K562 (cell line): Measurements from ENCODE around the gene HSD11B1L. TPM values are rescaled to one million over a fixed set of nuclear protein-coding genes. Genes with fewer than 3 reads are reported as not detected.

ENCODE experiments used
- CAMTA2 ChIP-seq: fragments of 250-450 bp; sonication (Bioruptor Pico); conservative IDR thresholded peaks from 2 replicates; pipeline ENCODE4 v1.5.1; 2022
- CBFB ChIP-seq: sonication (generic); formaldehyde crosslinking; IDR thresholded peaks from 2 replicates; pipeline ENCODE4 v1.4.0; 2020; ENCODE audit warnings: mild to moderate bottlenecking, missing genetic modification reagents
- CEBPG ChIP-seq, 3 experiments: fragments of 200-800 bp in 1 of 3; sonication (Bioruptor generic) in 1 of 3; sonication (generic) in 1 of 3; formaldehyde crosslinking in 1 of 3; IDR thresholded peaks in 2 of 3; conservative IDR thresholded peaks in 1 of 3; 2 replicates each; pipeline versions ENCODE4 v1.6.1 to v1.8.0; 2016 to 2022; ENCODE audit warnings: missing compliant biosample characterization in 2 of 3, missing genetic modification characterization in 2 of 3, mild to moderate bottlenecking in 1 of 3, missing genetic modification reagents in 1 of 3
- ELF4 ChIP-seq: fragments of 450-650 bp; formaldehyde crosslinking; IDR thresholded peaks from 2 replicates; pipeline ENCODE4 v1.4.0; 2022; ENCODE audit warnings: missing genetic modification characterization
- GABPA ChIP-seq: fragments of 200-800 bp; sonication (Bioruptor generic); conservative IDR thresholded peaks from 2 replicates; pipeline ENCODE4 v1.6.1; 2016; ENCODE audit warnings: low read depth, missing genetic modification characterization, missing compliant biosample characterization
- MTF1 ChIP-seq: fragments of 250-450 bp; sonication (Bioruptor Pico); IDR thresholded peaks from 2 replicates; pipeline ENCODE4 v1.9.0; 2021; ENCODE audit warnings: moderate library complexity, mild to moderate bottlenecking, inconsistent platforms, borderline replicate concordance
- MYBL2 ChIP-seq, 2 experiments: fragments of 450-650 bp in 1 of 2; sonication (generic) in 1 of 2; formaldehyde crosslinking in 1 of 2; IDR thresholded peaks; 2 replicates each; pipeline versions ENCODE4 v1.6.1 to v1.8.1; 2017 to 2022; ENCODE audit warnings: borderline replicate concordance in 1 of 2, inconsistent platforms in 1 of 2, low read depth in 1 of 2, mild to moderate bottlenecking in 1 of 2, missing genetic modification reagents in 1 of 2, moderate library complexity in 1 of 2
- PCBP1 ChIP-seq: fragments of 200-400 bp; formaldehyde crosslinking; IDR thresholded peaks from 2 replicates; pipeline ENCODE4 v1.6.1; 2018; ENCODE audit warnings: mild to moderate bottlenecking, low read depth, low read length; ENCODE audit not compliant: poor library complexity, severe bottlenecking
- PTBP1 ChIP-seq: fragments of 200-400 bp; formaldehyde crosslinking; IDR thresholded peaks from 2 replicates; pipeline ENCODE4 v1.6.1; 2017; ENCODE audit warnings: low read depth, low read length
- RBM22 ChIP-seq: fragments of 200-400 bp; formaldehyde crosslinking; IDR thresholded peaks from 2 replicates; pipeline ENCODE4 v1.6.1; 2018; ENCODE audit warnings: low read length, low read depth; ENCODE audit not compliant: poor library complexity, severe bottlenecking
- SRSF9 ChIP-seq: fragments of 200-400 bp; formaldehyde crosslinking; IDR thresholded peaks from 2 replicates; pipeline ENCODE4 v1.6.1; 2017; ENCODE audit warnings: low read depth, low read length, borderline replicate concordance
- SUPT5H ChIP-seq: fragments of 450-650 bp; IDR thresholded peaks from 2 replicates; pipeline ENCODE4 v1.6.1; 2016
- ZNF197 ChIP-seq: fragments of 200-800 bp; sonication (Bioruptor generic); IDR thresholded peaks from 2 replicates; pipeline ENCODE4 v1.6.1; 2016; ENCODE audit warnings: low read depth, missing genetic modification characterization, missing compliant biosample characterization
- polyA plus RNA-seq, 8 experiments: library from polyadenylated mRNA; depleted of rRNA in 4 of 8; stranded (reverse) in 5 of 8; unstranded in 3 of 8; fragments of >200 nt; fragmentation: Nextera tagmentation in 2 of 8; fragmentation: Illumina TruSeq in 1 of 8; extraction: Ambion mirVana in 2 of 8; extraction: Trizol in 1 of 8; gene quantifications; 2 replicates each; pipeline versions ENCODE4 v1.2.1 to v1.2.3, GENCODE V29; 2011 to 2014; ENCODE audit warnings: inconsistent platforms in 1 of 8, missing spikeins in 1 of 8
- total RNA-seq, 7 experiments: library from RNA; depleted of rRNA in 6 of 7; stranded (reverse); fragments of >200 nt in 6 of 7; fragmentation: Illumina TruSeq in 2 of 7; extraction: Trizol in 2 of 7; gene quantifications; 2 replicates each; pipeline versions ENCODE4 v1.2.1 to v1.2.3, GENCODE V29; 2011 to 2021; ENCODE audit warnings: low replicate concordance in 1 of 7
- TF ChIP-seq, protein P1 (sequence below): sonication (generic); formaldehyde crosslinking; IDR thresholded peaks from 2 replicates; pipeline ENCODE4 v1.8.0; 2023; ENCODE audit warnings: mild to moderate bottlenecking, missing genetic modification reagents
- TF ChIP-seq, protein P2 (sequence below): sonication (generic); formaldehyde crosslinking; IDR thresholded peaks from 2 replicates; pipeline ENCODE4 v1.8.0; 2022; ENCODE audit warnings: missing genetic modification reagents, mild to moderate bottlenecking, moderate library complexity, borderline replicate concordance
- TF ChIP-seq, protein P3 (sequence below): fragments of 450-650 bp; IDR thresholded peaks from 2 replicates; pipeline ENCODE4 v1.6.1; 2017; ENCODE audit warnings: antibody characterized with exemption

HSD11B1L gene
- total and polyA plus RNA-seq, 9 of the 15 experiments (the other 6 are each of a cell fraction or from before 2014, with no cell fraction given): 0.31 to 7.7 (median 2.3) TPM

DNA sequence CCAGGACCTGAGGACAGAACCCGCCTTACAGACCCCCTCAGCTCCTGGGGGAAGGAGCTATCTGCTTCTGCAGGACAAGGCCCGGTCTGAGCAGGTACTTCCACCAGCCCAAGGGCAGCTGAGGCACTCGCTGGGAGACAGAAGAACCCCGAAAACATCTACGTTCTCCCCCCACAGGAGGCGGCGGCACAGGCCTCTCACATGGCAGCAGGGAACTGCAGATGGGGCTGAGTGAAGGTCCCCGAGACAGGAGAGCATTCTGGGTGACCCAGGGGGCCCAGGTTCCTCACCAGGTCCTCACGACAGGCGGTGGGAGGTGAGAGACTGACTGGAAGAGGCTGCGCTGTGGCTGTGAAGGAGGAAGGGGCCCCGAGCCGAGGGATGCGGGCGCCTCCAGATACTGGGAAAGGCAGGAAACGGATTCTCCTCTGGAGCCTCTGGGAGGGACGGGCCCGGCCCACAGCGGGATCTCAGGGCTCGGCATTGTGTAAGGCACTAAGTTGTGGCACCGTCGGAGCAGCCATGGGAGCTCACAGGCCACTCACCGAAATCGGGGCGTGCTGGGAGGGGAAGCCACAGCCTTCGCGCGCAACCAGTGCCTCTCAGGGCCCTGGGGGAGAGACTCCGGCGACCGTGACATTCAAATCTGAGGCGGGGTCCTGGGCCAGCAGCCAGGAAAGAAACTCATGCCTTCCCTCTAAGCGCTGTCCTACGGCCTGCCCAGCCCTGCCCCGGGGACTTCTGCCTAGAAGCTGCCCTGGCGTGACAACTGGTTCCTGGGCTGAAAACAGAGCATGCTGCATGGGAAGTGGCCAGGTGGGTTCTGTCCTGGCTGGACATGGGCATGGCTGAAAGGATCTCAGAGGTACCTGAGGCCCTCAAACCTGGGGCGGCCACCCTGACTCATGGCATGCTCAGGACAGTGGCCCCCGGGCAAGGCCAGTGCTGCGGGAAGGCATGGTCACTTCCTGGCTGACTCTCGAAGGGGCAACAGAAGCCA, 23.3 kb downstream of the HSD11B1L start (continued):
- TF ChIP-seq CBFB (CRISPR knock-in tag) (no peak), MYBL2 (IDR thresholded peaks at IDR 0.05; ENCODE audit: low read depth) (no peak), MYBL2 (CRISPR knock-in tag; IDR thresholded peaks at IDR 0.05; ENCODE audit: borderline replicate concordance) (no peak), SUPT5H (0 out of 2 replicates have a peak, but pooled peaks have one; percentile 34), MTF1 (CRISPR knock-in tag) (no peak), CAMTA2 (no peak), PCBP1 (no peak), SRSF9 (no peak), PTBP1 (no peak), ZNF197 (no peak), ELF4 (CRISPR knock-in tag) (no peak), RBM22 (peak; percentile 89), GABPA (tag) (no peak), CEBPG (CRISPR knock-in tag; IDR thresholded peaks at IDR 0.05) (no peak), CEBPG (tag; conservative IDR thresholded peaks at IDR 0.05 in 1 of 2, IDR thresholded peaks at IDR 0.05 in 1 of 2) (no peak)
- TF ChIP-seq, protein P1, sequence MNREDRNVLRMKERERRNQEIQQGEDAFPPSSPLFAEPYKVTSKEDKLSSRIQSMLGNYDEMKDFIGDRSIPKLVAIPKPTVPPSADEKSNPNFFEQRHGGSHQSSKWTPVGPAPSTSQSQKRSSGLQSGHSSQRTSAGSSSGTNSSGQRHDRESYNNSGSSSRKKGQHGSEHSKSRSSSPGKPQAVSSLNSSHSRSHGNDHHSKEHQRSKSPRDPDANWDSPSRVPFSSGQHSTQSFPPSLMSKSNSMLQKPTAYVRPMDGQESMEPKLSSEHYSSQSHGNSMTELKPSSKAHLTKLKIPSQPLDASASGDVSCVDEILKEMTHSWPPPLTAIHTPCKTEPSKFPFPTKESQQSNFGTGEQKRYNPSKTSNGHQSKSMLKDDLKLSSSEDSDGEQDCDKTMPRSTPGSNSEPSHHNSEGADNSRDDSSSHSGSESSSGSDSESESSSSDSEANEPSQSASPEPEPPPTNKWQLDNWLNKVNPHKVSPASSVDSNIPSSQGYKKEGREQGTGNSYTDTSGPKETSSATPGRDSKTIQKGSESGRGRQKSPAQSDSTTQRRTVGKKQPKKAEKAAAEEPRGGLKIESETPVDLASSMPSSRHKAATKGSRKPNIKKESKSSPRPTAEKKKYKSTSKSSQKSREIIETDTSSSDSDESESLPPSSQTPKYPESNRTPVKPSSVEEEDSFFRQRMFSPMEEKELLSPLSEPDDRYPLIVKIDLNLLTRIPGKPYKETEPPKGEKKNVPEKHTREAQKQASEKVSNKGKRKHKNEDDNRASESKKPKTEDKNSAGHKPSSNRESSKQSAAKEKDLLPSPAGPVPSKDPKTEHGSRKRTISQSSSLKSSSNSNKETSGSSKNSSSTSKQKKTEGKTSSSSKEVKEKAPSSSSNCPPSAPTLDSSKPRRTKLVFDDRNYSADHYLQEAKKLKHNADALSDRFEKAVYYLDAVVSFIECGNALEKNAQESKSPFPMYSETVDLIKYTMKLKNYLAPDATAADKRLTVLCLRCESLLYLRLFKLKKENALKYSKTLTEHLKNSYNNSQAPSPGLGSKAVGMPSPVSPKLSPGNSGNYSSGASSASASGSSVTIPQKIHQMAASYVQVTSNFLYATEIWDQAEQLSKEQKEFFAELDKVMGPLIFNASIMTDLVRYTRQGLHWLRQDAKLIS (CRISPR knock-in tag): no peak
- TF ChIP-seq, protein P2, sequence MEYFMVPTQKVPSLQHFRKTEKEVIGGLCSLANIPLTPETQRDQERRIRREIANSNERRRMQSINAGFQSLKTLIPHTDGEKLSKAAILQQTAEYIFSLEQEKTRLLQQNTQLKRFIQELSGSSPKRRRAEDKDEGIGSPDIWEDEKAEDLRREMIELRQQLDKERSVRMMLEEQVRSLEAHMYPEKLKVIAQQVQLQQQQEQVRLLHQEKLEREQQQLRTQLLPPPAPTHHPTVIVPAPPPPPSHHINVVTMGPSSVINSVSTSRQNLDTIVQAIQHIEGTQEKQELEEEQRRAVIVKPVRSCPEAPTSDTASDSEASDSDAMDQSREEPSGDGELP (CRISPR knock-in tag): peak; percentile 19; the same call in 1 of the 2 replicates
- TF ChIP-seq, protein P3, sequence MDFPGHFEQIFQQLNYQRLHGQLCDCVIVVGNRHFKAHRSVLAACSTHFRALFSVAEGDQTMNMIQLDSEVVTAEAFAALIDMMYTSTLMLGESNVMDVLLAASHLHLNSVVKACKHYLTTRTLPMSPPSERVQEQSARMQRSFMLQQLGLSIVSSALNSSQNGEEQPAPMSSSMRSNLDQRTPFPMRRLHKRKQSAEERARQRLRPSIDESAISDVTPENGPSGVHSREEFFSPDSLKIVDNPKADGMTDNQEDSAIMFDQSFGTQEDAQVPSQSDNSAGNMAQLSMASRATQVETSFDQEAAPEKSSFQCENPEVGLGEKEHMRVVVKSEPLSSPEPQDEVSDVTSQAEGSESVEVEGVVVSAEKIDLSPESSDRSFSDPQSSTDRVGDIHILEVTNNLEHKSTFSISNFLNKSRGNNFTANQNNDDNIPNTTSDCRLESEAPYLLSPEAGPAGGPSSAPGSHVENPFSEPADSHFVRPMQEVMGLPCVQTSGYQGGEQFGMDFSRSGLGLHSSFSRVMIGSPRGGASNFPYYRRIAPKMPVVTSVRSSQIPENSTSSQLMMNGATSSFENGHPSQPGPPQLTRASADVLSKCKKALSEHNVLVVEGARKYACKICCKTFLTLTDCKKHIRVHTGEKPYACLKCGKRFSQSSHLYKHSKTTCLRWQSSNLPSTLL: no peak
